Mesothelial cell of epicardium (in vitro differentiated cells): ENCODE data around the gene GLRA3. TPM values are rescaled to one million over a fixed set of nuclear protein-coding genes. Genes with fewer than 3 reads are reported as not detected.

Experiments
- DNase-seq, 2 experiments: peaks; one replicate each; pipeline ENCODE4 v3.0.0; 2021; ENCODE audit warnings: low spot score in 2 of 2; ENCODE audit not compliant: unreplicated experiment in 2 of 2
- H3K27ac Mint-ChIP-seq: 2 replicates; pipeline ENCODE4 v1.8.0; 2021; ENCODE audit warnings: mixed read lengths
- H3K27me3 Mint-ChIP-seq: 2 replicates; pipeline ENCODE4 v1.8.0; 2021; ENCODE audit warnings: low read depth, mixed read lengths
- H3K36me3 Mint-ChIP-seq: 2 replicates; pipeline ENCODE4 v1.8.0; 2021; ENCODE audit warnings: mixed read lengths
- H3K4me1 Mint-ChIP-seq: 2 replicates; pipeline ENCODE4 v1.8.0; 2021; ENCODE audit warnings: mixed read lengths
- H3K4me3 Mint-ChIP-seq: 2 replicates; pipeline ENCODE4 v1.8.0; 2021; ENCODE audit warnings: mild to moderate bottlenecking, moderate library complexity, mixed read lengths
- H3K9me3 Mint-ChIP-seq: 2 replicates; pipeline ENCODE4 v1.8.0; 2021; ENCODE audit warnings: mixed read lengths
- total RNA-seq: library from RNA; stranded (reverse); gene quantifications from 3 replicates; pipeline ENCODE4 v1.2.1, GENCODE V29; 2021
- TF ChIP-seq, protein P1 (sequence below): fragments of 200-600 bp; sonication (generic); IDR thresholded peaks from one replicate; pipeline ENCODE4 v1.5.0; 2021; ENCODE audit warnings: antibody characterized with exemption; ENCODE audit not compliant: unreplicated experiment

GLRA3 gene
- total RNA-seq, 1 donor from 2014 or later = not detected

DNA sequence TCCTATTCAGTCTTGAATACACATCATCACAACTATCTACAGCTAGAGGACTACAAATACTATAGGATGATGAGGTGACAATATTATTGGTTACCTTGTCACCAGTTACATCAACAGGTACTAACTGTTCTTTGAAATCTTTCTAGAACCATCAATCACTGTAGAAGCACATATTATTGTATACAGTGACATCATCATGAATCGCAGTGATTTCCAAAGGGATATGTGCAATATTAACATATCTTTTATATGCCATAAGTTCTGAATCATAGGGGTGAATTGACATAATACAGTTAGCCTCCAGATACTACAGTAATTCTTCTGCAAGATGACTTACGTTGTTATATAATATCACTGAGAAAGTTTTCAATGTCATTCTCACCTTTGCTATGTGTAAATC is 201.6 kb downstream of the GLRA3 start:
- H3K36me3 Mint-ChIP-seq = no peaks in the 10 kb centered on the region
- no peaks in the 10 kb centered on the region for H3K4me1 Mint-ChIP-seq

DNA sequence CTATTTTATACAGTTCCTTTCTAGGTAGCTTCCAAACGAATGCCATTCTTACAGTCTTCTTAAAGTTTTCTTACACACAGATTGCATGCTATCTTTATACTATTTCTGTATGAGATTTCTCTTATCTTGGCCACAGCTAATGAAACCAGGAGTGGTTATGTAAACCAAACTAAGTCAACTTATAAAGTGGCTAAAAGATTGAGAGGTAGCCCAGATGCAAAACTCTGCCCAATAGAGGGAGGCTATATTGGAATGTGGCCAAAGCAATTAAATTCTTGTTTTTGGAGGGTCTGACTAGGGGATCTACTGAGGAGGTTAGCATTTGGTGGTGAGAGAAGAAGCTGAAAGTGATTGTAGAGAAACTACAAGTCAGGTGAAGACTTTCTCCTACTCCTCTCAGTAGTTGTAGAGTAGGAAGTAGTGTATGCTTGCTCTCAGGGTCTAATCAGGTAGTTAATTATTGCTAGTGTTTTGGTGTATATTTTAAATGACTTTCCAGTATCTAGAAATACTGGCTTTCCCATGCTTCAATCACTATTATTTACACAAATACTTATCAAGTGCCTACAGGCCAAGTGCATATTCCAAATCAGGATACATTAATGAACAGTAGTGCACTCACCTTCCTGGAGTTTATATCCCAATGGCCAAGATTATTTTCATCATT is 202.6 kb downstream of the GLRA3 start:
- Mint-ChIP-seq H3K27me3 (no peaks in the 10 kb centered on the region), H3K4me1 (no peaks in the 10 kb centered on the region), H3K9me3 (no peaks in the 10 kb centered on the region), H3K27ac (no peak overlapping the region), H3K4me3 (no peak overlapping the region), H3K36me3 (no peaks in the 10 kb centered on the region)
- TF ChIP-seq, protein P1, sequence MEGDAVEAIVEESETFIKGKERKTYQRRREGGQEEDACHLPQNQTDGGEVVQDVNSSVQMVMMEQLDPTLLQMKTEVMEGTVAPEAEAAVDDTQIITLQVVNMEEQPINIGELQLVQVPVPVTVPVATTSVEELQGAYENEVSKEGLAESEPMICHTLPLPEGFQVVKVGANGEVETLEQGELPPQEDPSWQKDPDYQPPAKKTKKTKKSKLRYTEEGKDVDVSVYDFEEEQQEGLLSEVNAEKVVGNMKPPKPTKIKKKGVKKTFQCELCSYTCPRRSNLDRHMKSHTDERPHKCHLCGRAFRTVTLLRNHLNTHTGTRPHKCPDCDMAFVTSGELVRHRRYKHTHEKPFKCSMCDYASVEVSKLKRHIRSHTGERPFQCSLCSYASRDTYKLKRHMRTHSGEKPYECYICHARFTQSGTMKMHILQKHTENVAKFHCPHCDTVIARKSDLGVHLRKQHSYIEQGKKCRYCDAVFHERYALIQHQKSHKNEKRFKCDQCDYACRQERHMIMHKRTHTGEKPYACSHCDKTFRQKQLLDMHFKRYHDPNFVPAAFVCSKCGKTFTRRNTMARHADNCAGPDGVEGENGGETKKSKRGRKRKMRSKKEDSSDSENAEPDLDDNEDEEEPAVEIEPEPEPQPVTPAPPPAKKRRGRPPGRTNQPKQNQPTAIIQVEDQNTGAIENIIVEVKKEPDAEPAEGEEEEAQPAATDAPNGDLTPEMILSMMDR = no peak
- DNase-seq = no peak

More for the DNA sequence above, 201.6 kb downstream of the GLRA3 start:
- no peaks in the 10 kb centered on the region for H3K27me3 Mint-ChIP-seq
- no peaks in the 10 kb centered on the region for H3K9me3 Mint-ChIP-seq
- no peak overlapping the region for H3K4me3 Mint-ChIP-seq
- TF ChIP-seq, protein P1 = no peak
- H3K27ac Mint-ChIP-seq = no peak overlapping the region
- no peak for DNase-seq

DNA sequence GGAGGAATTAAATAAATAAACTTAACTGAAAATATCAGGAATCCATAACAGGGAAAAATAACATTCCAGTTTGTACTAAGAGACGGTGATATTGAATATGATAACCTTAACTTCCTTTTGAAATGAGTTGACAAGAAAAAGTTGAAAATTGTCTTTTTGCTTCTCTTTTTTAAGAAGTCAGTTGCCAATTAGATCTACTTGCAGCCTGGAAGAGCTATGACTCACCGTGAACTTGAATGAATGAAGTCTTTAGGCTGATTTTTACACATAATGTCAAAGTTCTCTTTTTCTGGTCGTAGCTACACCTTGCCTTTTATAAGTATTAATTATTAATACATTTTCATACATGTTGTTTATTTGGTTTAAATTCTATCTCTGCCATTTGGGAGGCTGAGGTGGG is 212.4 kb downstream of the GLRA3 start:
- peaks cover 3% of the 10 kb centered on the region for H3K4me1 Mint-ChIP-seq
- no peaks in the 10 kb centered on the region for H3K27me3 Mint-ChIP-seq
- H3K36me3 Mint-ChIP-seq = peaks cover 5% of the 10 kb centered on the region
- TF ChIP-seq, protein P1 = no peak
- DNase-seq = no peak
- H3K9me3 Mint-ChIP-seq = peaks cover 22% of the 10 kb centered on the region
- H3K4me3 Mint-ChIP-seq = no peak overlapping the region
- H3K27ac Mint-ChIP-seq = no peak overlapping the region

DNA sequence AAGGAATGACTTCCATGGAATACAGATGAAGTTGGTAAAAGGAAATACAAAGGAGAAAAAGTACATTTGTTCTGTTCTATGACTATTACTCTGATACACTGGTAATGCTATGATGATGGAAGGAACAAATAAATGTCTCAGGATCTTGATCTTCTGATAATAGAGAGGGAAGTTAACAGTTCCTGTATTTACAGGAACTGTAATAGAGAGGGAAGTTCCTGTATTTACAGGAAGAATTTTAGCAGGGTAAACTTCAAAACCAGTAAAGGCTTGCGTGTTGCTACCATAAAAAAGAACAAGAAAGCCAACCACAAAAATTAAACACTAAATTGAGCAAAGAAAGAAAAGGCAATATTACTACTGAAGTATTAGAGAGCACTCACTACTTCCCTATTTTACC is 215.1 kb downstream of the GLRA3 start:
- Mint-ChIP-seq H3K27ac (no peak overlapping the region), H3K4me1 (peaks cover 3% of the 10 kb centered on the region), H3K9me3 (peaks cover 17% of the 10 kb centered on the region), H3K4me3 (no peak overlapping the region), H3K27me3 (no peaks in the 10 kb centered on the region), H3K36me3 (peaks cover 7% of the 10 kb centered on the region)
- no peak for DNase-seq
- TF ChIP-seq, protein P1 = no peak

DNA sequence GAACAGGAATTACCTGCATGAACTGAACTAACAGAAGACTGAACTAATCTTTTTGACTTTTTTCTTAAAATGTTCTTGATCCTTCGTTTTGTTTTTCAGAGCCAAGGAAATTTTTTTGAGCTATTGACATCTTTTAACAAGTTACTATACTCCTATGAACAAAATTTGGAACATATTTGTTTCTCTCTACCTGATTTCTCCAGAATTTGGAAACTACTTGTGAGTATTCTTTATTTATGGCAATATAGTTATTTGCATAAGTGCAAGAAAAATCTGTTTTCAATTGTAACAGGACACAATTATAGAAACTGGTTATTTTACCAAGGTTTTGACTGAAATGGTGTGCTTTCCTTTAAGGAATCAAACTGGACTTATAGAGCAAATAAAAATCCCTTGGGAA is 217.3 kb downstream of the GLRA3 start:
- Mint-ChIP-seq H3K27me3 (no peaks in the 10 kb centered on the region), H3K27ac (no peak overlapping the region), H3K9me3 (peaks cover 17% of the 10 kb centered on the region), H3K36me3 (peaks cover 7% of the 10 kb centered on the region), H3K4me1 (no peaks in the 10 kb centered on the region), H3K4me3 (no peak overlapping the region)
- TF ChIP-seq, protein P1 = no peak
- no peak for DNase-seq
